B cell (primary cell): Measurements from ENCODE around the gene LRRC74A.

Source experiments
- EZH2 ChIP-seq: IDR thresholded peaks from 2 replicates; pipeline ENCODE4 v1.6.1; 2012; ENCODE audit warnings: borderline replicate concordance, low read depth, mild to moderate bottlenecking, moderate library complexity, low read length; ENCODE audit not compliant: insufficient read depth, poor library complexity, severe bottlenecking
- TF ChIP-seq, protein P1 (sequence below): fragments of 200-600 bp; IDR thresholded peaks from one replicate; pipeline ENCODE4 v1.8.0; 2022; ENCODE audit warnings: antibody characterized with exemption, mild to moderate bottlenecking

DNA sequence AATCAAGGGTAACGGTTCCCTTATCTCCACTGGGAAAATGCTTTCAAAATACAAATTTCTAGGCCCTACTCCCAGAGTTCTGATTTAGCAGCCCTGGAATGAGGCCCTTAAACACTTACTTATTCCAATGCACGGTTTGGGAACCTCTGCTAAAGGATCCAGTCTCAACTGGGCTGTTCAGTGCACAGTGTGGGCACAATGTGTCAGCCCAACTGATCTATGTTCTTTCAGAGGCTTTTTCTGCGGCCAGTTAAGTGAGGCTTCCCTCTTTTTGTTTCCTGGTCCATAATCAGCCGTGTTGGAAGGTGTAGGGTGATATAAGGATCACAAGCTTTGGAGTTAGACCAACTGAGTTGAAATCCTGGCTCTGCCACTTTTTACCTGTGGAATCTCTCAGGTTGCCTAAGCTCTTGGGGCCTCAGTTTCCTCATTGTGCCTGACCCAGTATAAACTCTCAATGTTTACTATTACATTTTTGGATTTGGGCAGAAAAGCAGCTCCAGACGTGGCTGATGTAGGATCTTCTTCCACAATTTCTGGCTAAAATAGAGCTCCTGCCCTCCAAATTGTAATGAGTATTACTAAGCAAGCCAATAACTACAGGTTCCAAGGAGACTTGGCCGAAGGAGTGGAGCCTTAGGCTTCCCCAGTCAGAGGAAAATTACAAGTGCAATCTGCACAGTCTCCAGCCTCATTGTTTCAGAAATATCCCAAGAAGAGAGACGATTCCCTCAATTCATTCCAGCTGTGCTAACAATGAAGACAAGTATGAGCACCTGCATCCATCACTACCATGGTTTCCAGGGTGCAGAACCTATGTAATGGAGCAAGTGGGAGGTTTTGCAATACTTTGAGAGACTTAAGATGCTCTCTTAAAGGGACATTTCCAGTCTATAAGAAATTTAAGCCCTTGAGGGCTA is 11.2 kb upstream of the LRRC74A start:
- TF ChIP-seq, protein P1, sequence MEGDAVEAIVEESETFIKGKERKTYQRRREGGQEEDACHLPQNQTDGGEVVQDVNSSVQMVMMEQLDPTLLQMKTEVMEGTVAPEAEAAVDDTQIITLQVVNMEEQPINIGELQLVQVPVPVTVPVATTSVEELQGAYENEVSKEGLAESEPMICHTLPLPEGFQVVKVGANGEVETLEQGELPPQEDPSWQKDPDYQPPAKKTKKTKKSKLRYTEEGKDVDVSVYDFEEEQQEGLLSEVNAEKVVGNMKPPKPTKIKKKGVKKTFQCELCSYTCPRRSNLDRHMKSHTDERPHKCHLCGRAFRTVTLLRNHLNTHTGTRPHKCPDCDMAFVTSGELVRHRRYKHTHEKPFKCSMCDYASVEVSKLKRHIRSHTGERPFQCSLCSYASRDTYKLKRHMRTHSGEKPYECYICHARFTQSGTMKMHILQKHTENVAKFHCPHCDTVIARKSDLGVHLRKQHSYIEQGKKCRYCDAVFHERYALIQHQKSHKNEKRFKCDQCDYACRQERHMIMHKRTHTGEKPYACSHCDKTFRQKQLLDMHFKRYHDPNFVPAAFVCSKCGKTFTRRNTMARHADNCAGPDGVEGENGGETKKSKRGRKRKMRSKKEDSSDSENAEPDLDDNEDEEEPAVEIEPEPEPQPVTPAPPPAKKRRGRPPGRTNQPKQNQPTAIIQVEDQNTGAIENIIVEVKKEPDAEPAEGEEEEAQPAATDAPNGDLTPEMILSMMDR = no peak
- TF ChIP-seq EZH2 = no peak
